Stimulated activated CD4-positive, alpha-beta T cell treated with anti-CD3 and anti-CD28 coated beads, Interleukin-15, amount 100 ng/mL, for 24 hours (primary cell): ENCODE results near the gene BST1.
"Not testable (repeated sequence)": the region's sequence is repeated elsewhere in the genome, so short reads cannot be mapped to it uniquely, and the experiment has no call there.

ENCODE experiments used
- DNase-seq: peaks from one replicate; pipeline ENCODE4 v3.0.0-alpha.2; 2020

Gene BST1

DNA sequence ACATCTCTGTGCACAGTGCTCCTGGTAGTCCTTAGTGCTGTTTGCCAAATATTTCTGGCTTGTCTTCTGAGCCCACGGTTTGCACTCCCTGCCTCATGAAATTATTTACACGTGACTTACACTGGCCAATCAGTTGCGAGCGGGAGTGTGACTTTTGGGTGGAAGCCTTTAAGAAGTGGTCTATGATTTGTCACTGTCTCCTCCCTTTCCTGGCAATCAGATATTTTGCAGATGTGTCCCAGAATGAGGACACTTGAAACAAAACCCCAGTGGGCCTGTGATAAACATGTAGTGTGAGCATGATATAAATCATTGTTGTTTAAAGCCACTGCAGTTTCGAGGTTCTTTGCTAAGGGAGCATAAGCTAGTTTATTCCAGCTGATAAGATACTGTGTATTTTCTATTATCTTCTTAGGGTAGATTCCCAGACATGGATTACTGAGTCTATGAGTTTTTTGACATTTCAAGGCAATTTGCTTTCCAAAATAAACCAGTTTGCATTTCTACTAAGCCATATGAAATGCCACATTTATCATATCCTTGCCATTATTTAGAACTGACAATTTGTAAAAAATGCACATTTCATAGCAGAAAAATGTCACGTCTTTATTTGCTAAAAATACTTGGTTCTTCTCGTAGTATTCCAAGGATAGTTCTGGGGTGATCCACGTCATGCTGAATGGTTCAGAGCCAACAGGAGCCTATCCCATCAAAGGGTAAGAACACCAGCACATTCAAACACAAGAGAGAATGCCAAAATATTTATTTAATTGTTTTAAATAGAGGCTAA is 12.0 kb downstream of the BST1 start:
- no peak for DNase-seq

DNA sequence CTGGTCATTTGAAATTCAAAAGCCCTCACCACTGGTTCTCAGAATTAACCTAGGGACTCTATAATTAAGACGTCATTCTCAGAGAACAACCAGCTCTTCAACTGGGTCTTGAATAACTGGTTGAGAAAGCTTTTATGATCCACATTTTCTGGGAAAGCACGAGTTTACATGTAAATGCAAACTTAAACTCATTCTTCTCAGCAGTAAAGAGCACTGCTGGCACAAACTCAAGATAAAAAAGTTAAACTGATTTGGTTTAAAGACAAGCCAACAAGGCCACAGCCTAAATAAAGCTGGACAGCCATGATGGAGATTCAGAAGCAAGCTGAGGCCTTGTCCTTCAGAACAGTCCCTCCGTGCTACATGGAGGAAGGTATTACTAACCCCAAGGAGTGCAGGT is 13.2 kb downstream of the BST1 start:
- DNase-seq: no peak

DNA sequence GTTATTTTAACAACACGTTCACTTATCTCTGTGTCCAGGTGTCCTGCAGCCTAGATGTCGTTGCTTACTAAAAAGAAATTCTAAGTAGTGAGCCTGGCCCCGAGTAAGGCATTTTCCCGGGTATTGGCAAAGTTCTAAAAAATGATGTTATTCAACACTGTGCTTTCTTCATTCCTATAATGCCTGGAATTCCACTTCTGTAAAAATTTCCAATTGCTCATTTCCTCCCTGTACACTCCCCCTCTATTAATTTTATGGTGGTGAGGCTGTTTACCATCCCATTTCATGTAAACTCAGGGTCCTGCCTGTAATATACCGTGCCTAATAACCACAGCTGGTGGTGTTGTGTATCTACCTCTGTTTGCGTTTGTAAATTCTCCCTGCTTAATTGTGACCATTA is 14.2 kb downstream of the BST1 start:
- DNase-seq: no peak

DNA sequence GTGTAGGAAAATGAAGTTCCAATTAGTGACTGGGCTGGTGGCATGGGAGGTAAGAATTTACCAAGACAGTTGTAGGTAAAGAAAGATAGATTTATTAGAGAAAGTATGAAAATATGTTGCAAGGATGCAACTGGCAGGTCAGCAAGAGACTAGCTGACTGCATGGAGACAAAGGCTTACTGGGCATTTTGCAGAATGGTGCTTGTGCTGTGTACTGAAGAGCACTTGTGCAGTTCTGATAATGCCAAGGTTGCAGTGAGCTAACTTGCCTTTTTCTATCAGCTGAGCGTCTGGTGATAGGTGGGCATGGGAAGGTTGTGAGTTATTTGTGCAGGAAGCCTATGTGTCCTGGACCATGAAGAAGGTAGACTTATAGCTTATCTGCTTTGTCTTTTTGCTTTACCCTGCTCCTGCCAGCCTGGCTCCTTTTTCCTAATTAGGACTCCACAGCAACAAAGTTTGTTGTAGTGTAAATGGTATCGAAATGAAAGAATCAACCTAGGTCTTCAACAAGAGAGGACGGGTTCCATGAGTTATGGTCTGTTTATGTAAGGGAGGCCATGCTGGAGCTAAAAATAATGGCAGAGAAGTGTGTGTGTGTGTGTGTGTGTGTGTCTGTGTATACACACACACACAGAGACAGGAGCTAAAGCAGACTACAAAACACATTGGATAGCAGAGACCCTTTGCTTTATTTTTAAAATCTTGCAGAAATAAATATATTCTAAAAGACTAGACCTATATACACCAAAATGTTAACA is 15.0 kb downstream of the BST1 start:
- DNase-seq: no peak

DNA sequence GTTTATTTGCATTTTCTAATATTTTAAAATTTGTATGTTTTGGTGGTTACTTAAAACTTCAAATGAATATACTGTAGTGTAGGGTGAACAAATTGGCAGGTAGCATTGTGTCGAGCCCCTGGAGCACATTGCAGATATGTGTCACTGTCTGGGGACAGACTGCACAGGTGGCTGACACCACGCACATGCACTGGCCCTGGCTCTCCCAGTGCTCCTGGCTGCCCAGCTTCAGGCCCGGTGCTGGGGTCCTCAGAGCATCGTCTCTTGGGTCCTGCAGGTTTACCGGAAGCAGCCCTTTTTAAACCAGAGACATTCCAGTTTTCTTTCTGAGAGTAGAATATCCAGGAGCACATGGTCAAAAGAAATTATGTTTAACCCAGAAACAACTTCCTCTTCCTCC is 15.6 kb downstream of the BST1 start:
- no peak for DNase-seq

DNA sequence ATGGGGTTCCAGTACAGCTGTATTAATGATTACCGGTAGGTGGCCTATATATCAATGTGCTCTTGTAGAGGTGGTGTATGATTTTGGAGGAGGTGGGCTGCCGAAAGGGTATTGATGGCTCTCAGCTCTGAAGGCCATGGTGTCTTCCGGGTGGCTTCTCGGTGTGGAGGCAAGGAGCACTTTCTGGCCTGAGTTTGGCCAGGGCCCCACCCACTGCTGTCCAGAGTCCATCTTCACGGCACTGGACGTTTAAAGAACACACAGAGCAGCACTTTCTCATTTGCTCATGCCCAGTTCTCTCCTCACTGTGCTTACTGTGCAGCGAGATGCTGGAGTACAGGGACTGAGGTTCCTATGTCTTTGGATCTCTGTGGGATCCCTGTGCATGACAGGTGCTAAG is 16.1 kb downstream of the BST1 start:
- no peak for DNase-seq

DNA sequence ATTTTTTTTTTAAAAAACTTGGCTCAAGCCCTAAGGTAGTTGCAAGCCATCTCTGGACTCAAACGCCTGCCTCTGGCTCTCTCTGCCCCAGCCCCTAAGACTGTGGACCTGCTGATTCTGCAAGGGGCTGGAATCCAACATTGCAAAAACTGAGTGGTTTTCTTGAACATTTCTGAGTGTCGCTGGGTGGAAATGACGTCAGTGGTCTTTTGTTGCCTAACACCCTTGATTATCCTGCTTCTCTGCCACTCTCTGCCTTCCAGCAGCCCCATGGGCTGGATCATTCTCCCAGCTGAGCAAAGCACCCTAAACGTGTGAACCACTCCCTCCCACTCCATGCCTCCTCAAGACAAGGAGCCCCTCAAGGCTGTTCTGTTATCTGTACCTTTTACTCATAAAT is 16.6 kb downstream of the BST1 start:
- no peak for DNase-seq

DNA sequence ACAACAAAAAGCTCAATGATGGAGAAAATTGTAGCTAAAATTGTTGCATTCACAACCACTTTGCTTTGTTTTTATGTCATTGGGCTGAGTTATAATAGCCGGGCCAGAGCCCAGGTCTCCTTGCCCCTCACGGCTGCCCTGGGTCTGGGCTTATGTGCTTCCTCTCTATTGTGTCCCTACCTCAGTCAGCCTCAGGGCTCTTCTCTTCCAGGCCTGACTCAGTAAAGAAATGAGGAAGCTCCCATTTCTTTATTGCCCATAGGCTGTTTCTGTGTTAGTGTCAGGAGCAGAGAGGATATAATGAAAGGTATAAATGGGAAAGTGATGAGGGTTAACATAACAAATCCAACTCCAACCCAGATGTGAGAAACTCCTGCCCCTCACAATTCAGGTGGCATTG is 18.0 kb downstream of the BST1 start:
- no peak for DNase-seq

DNA sequence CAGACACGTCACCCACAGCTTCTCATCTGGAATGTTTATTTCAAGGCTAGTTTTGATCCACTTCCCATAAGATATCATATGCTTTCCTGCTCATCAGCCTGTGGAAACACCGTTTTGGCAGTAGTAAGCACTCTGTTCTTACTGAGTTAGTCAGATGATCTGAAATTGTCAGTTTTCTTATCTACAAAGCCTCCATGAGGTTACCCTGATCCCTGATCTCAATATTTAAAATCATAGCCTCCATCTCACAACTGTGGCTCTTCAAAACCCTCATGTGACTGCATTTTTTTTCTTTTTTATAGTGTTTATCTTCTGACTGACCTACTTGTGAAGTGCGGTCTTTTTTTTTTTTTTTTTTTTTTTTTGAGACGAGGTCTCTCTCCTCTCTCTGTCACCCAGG is 22.7 kb downstream of the BST1 start:
- no peak for DNase-seq

DNA sequence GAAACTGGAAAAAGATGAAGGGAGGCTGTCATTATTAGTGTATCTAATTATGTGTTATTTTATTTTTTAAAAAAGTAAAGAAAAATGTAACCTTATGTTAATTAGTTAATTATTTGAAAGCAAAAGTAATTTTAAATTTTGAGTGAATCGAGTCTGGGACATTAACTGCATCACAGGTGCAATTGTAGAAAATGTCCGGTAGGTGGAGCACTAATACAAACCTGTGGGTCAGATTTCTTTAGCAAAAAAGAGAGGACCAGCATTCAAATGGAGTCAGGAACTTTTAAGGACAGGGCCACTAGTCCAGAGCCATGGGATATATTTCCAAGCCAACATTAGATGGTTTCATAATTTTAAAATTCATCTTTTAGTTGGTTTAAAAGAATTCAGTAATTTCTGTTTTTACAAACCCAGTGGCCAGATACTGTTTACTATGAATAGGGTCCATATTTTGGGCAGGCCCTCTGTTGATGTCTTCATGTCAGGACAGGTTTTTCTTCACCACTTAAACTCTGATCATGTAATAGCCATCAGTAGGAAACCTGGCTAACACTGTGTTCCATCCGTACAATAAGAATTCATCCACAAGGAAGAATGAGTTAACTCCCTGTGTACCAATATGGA is 27.2 kb downstream of the BST1 start:
- DNase-seq: peak; percentile 32

DNA sequence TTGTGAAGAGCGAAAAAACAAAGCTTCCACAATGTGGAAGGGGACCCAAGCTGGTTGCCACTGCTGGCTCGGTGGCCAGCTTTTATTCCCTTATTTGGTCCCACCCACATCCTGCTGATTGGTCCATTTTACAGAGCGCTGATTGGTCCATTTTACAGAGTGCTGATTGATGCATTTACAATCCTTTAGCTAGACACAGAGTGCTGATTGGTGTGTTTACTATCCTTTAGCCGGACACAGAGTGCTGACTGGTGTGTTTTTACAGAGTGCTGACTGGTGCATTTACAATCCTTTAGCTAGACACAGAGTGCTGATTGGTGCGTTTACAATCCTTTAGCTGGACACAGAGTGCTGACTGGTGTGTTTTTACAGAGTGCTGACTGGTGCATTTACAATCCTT is 30.2 kb downstream of the BST1 start:
- not testable (repeated sequence) for DNase-seq

DNA sequence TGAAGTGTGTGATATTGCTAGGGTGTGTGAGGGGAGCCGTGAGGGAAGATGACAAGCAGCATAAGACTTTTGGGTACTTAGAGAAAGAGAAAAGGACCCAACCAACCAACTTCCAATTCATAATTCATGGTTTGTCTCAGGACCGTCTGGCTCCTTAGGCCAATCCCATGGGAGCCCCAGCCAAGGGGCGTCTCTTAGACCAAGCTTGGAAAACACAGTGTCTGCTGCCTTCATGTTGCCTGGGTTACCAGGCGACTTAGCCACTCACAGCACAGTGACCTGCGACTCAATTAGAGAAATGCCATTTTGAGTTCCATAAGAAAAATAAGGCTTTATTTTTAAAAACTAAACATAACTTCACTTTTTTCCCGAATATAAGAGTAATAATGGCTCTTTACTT is 32.7 kb downstream of the BST1 start:
- DNase-seq: no peak

DNA sequence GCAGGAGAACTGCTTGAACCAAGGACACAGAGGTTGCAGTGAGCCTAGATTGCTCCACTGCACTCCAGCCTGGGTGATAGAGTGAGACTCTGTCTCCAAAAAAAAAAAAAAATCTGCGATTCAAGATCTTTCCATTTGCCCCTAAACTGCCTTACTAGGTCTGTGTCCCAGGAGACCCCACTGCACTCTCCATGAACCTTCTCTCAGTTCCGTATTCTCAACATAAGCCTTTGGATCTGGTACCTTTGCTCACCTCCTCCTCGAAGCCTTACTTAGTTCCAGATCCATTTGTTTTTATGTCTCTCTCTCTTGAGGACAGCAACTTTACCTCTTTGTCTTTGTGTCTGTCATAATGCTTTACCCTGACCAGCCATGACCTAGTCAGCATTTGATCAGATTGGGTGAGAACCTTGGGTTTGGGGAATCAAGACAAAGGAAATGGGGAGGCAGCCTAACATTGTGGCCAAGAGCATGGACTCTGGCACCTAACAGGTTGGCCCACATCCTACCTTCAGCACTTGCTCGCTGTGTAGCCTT is 33.7 kb downstream of the BST1 start:
- DNase-seq: no peak

DNA sequence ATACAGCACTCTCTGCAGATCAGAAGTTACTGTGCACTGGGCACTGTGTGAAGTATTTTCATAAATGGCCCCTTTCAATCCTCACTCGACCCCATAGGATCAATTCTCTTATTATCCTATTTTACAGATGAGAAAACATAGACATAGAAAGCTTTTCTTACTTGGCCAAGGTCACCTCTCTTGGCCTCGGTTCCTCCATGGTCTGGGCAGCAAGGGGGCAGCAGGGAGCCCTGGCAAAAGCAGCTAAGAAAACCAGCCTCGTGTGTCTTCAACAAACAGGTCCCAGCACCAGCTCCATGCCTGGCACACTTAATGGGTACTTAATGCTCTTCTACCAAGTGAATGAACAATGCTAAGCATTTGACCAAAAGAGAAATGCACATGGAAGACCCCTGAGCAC is 34.4 kb downstream of the BST1 start:
- DNase-seq: no peak

DNA sequence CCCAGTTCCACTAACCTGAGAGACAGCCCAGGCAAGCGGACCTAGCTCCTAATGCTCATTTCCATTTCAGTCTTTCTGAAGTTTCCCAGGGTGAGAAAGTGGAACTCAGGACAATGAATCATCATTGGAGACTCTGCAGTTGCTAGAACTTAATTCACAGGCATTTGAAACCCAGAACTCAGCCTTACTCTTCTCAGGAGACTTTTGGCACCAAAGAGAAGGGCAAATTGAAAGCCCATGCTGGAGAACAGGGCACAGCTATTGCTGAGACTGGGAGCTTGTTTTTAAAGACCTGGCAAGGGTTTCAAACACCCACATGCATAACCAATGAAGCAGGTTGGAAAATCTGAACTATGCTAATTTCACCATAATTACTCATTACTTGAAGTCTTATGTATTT is 36.0 kb downstream of the BST1 start:
- DNase-seq: peak; percentile 36

DNA sequence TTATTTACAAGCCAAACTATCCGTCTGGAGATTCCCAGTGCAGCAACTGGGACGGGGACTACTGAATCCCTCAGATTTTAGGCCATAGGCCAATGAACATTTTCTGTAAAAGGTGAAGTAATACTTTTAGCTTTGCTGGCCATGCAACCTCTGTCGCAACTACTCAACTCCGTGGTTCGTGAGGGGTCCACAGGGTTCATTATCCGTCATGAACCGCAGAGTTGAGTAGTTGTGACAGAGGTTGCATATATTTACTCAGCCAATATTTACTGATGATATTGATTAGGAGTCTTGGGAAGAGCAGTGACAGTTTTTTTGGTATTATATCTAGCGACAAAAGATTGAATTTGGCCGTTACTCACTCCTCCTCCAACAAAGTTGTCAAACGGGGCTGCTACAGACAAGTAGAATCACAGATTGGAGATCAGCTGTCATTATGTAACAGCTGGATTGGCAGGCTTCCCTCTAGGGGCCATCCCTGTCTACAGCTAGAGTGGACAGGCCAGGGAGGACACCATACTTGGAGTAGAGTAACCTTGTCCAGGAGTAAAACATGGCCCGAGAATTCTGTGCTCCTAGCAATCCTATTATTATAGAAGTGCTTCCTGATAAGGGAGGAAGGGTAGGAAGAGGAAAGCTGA is 38.0 kb downstream of the BST1 start:
- DNase-seq: no peak

DNA sequence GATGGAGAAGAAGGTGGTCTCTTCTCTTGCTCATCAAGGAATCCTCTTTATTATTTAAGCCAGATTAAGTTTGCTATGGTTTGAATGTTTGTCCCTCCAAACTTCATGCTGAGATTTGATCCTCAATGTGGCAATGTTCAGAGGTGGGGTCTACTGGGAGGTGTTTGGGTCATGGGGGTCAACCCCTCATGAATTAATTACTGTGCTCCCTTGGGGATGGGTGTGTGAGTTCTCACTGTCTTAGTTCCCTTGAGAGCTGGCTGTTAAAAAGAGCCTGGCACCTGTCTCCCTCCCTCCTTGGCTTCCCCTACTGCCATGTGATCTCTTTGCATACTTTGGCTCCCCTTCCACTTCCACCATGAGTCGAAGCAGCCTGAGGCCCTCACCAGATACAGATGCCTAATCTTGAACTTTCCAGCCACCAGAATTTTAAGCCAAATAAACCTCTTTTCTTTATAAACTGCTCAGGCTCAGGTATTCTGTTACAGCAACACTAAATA is 39.3 kb downstream of the BST1 start:
- no peak for DNase-seq

DNA sequence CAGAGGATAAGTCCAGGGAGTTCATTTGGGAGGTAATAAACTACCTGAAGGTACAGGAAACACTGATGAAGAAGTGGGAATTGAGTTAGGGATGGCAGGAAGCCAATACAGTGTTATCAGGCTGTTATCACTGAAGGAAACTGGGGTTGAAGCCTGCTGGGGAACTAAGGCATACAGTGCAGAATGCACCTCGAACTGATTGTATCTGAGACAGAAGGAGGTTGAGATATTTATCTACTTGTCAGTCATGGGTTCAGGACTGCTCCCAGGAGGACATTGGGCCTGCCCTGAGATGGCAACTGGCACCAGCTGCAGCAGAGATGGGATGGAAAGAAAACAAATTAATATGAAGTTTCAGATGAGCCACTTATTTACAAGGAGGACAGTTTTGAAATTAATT is 39.8 kb downstream of the BST1 start:
- DNase-seq: no peak

DNA sequence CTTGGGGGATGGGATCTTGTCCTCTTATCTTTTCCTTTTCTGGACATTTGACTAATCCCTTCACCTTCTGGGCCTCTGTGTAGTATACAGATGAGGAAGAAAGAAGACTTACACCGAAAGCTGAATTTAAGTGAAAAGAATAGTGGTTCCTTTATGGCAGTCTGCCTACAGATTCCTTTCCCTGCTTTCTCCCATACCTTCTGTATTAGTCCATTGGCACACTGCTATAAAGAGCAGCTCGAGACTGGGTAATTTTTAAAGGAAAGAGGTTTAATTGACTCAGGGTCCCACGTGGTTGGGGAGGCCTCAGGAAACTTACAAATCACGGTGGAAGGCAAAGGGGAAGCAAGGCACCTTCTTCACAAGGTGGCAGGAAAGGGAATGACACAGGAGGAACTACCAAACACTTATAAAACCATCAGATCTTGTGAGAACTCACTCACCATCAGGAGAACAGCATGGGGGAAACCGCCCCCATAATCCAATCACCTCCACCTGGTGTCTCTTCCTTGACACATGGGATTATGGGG is 41.2 kb downstream of the BST1 start:
- DNase-seq: no peak

DNA sequence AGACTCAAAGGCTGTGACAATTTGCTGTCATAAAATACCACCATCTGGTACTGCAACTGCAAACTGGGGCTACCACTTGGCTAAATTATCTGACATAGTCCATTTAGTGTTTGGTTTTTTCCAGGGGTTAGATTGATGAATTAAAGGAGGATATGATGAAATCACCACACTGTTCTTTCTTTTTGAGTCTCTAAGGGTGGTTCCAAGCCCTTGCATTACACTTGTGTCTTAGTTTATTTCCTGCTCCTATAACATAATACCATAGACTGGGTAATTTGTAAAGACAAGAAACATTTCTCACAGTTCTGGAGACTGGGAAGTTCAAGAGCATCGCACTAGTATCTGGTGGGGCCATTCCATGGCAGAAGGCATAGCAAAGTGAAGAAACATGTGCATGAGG is 43.2 kb downstream of the BST1 start:
- no peak for DNase-seq

DNA sequence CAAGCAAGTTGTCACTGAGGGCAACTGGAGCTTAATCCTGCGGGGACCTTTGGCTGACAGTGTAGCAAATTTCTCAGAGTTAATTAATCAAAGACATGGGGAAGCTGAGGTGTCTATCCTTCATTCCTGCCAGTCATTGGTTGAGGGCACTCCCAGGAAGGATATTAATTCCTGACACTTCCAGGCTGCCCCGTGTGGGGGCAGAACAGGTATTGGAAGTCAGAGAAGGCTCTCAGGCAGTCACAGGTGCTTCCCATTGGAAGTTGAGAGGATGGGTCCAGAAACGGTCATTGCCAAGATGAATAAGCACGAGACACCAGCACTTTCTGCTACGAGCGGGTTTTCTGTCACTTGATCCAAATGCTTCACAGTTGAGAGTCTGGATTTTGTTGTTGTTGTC is 46.1 kb downstream of the BST1 start:
- no peak for DNase-seq

DNA sequence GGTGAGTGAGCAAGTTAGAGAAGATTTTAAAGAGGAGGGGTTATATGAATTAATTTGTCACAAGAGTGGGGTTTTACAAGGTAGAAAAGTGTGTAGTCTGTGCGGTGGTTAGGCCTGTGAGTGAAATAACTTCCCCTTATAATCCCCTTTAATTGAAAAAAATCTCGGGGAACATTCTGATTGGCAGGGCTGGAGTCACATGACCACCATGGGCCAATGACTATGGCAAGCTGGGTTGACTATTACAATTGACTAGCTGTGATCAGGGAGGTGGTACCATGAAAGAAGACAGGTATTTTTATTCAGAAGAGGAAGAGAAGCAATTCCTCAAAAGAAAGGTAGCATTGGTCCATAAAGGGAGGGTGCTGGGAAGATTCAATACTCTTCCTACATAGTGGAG is 48.3 kb downstream of the BST1 start:
- DNase-seq: no peak

DNA sequence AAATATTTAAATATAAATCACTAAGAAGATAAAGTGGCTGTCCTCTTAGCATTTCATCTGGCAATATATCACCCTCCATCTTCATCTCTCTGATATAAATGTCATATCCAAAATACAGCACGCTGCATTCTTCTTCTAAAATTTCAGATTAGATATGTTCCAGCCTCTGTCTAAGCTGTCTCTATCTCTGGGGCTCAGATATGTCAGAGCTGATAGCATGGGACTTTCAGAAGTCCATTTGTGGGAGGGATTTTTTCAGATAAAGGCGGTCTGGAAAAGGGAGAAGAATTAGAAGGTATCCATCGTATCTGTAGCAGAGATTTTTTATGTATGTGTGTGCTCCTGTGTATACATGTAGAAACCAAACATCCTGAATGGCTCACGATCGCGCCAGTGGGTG is 50.2 kb downstream of the BST1 start:
- DNase-seq: no peak
